ENCODE data around the gene SIM2. TPM values are rescaled to one million over a fixed set of nuclear protein-coding genes. Genes with fewer than 3 reads are reported as not detected.
"Not testable (repeated sequence)": the region's sequence is repeated elsewhere in the genome, so short reads cannot be mapped to it uniquely, and the experiment has no call there.

Gene SIM2, protein sequence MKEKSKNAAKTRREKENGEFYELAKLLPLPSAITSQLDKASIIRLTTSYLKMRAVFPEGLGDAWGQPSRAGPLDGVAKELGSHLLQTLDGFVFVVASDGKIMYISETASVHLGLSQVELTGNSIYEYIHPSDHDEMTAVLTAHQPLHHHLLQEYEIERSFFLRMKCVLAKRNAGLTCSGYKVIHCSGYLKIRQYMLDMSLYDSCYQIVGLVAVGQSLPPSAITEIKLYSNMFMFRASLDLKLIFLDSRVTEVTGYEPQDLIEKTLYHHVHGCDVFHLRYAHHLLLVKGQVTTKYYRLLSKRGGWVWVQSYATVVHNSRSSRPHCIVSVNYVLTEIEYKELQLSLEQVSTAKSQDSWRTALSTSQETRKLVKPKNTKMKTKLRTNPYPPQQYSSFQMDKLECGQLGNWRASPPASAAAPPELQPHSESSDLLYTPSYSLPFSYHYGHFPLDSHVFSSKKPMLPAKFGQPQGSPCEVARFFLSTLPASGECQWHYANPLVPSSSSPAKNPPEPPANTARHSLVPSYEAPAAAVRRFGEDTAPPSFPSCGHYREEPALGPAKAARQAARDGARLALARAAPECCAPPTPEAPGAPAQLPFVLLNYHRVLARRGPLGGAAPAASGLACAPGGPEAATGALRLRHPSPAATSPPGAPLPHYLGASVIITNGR
- 10 to 100 TPM in 3 of 4 donors, under 1 TPM in 1; 1.00 to 28.7 (median 24.4) TPM for polyA plus RNA-seq (ENCODE audit: insufficient read length in 4 of 4)

DNA sequence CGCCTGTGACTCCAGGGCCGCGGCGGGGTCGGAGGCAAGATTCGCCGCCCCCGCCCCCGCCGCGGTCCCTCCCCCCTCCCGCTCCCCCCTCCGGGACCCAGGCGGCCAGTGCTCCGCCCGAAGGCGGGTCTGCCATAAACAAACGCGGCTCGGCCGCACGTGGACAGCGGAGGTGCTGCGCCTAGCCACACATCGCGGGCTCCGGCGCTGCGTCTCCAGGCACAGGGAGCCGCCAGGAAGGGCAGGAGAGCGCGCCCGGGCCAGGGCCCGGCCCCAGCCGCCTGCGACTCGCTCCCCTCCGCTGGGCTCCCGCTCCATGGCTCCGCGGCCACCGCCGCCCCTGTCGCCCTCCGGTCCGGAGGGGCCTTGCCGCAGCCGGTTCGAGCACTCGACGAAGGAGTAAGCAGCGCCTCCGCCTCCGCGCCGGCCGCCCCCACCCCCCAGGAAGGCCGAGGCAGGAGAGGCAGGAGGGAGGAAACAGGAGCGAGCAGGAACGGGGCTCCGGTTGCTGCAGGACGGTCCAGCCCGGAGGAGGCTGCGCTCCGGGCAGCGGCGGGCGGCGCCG is at the start of gene SIM2:
SIM2 (plus strand) TSS at position 135 of the 565 bp plus-strand sequence. CDS start 632 bp downstream, outside the sequence.
- no peak for DNase-seq (ENCODE audit: low read depth in 4 of 4, low spot score in 3 of 4)

DNA sequence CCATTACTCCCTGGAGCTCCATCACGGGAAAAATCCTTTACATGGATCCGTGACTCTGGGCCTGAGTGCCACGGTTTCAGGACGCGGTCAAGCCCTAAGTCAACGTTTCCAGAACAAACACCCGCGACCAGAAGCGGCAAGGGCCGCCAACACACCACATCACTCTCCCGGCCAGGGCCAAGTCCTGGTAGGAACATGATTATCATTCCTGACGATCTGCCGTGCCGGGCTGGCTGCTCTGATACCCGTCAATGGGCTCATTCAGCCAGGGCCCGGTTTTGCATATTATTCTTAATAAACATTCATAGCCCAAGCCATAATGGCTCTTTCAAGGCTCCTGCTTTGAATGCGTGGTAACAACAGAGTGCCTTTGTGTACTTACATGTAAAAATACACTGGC is 44.6 kb upstream of the SIM2 start:
- no peak for DNase-seq (ENCODE audit: low read depth in 4 of 4, low spot score in 3 of 4)

DNA sequence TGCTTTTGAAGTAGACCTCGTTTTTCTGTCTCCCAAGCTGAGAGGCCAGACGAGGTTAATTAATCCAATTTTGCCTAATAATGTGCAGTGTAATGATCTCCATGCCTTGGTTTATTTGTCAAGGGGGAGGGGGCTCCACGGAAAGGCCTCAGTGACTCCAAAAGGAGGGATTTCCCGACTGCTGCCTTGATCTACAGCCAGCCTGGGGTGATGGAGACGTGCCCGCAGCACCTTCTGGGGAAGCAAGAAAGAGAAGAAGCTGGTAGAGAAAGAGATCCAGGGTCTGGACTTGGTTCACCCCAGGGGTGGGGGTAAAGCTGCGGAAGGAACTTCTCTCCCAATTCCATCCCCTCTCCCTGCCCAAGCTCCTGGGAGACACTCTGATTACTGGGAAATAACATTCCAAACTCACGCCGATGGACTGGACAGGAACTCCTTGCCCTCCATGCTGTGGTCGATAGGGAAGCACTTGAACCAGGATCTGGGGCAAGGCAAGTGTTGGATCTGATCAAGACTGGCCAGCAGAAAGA is 44.1 kb upstream of the SIM2 start:
- no peak for DNase-seq (ENCODE audit: low read depth in 4 of 4, low spot score in 3 of 4)

DNA sequence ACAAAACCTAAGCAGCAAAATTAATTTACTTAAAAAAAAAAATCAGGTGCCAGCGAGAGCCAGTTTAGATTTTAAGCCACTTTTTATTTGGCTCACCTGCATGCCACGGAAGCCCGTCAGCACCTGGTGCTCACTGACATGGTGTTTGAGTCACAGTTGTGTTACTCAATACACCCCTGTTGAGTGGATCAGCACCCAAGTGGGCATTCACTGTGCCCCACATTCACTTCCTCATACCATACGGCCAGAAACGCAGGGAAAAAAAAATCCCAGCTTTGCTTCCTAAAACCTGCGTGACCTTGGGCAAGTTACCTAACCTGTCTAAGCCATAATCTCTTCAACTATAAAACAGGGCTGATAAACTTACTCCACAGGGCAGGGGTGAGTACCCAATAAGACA is 42.8 kb upstream of the SIM2 start:
- DNase-seq (ENCODE audit: low read depth in 4 of 4, low spot score in 3 of 4), result no peak

DNA sequence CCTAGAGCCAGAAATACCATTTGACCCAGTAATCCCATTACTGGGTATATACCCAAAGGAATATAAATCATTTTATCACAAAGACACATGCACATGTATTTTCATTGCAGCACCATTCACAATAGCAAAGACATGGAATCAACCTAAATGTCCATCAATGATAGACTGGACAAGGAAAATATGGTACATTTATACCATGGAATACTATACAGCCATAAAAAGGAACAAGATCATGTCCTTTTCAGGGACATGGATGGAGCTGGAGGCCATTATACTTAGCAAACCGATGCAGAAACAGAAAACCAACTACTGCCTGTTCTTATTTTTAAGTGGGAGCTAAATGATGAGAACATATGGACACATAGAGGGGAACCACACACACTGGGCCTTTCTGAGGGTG is 41.6 kb upstream of the SIM2 start:
- DNase-seq (ENCODE audit: low read depth in 4 of 4, low spot score in 3 of 4), result not testable (repeated sequence)

DNA sequence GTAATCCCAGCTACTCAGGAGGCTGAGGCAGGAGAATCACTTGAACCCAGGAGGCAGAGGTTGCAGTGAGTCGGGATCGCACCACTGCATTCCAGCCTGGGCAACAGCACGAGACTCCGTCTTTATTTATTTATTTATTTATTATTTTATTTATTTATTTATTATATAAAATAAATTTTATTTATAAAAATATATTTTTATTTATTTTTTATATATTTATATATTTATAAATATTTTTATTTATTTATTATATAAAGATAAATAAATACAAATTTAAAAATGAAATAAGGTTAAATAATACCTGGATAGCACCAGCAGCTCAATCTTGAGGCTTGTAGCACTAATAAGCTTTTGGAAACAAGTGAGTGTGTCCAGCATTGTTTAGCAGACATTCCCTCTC is 40.9 kb upstream of the SIM2 start:
- DNase-seq (ENCODE audit: low read depth in 4 of 4, low spot score in 3 of 4), result no peak

DNA sequence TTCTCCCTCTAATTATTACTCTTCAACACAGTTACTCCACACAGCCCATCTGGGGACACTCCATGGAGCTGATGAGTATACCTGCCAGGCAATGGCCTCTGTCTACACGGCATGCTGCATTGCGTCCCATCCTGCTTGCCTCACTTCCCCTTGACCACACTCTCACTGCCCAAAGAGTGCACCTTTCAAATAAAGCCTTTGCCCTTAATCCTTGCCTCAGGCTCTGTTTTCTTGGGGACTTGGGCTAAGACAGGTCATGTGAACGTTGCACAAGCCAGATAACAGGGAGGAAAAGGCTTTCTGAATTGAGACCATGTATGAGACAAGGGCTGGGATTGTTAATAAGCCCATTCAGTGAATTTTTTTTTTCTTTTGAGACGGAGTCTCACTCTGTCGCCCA is 40.0 kb upstream of the SIM2 start:
- DNase-seq (ENCODE audit: low read depth in 4 of 4, low spot score in 3 of 4), result no peak

DNA sequence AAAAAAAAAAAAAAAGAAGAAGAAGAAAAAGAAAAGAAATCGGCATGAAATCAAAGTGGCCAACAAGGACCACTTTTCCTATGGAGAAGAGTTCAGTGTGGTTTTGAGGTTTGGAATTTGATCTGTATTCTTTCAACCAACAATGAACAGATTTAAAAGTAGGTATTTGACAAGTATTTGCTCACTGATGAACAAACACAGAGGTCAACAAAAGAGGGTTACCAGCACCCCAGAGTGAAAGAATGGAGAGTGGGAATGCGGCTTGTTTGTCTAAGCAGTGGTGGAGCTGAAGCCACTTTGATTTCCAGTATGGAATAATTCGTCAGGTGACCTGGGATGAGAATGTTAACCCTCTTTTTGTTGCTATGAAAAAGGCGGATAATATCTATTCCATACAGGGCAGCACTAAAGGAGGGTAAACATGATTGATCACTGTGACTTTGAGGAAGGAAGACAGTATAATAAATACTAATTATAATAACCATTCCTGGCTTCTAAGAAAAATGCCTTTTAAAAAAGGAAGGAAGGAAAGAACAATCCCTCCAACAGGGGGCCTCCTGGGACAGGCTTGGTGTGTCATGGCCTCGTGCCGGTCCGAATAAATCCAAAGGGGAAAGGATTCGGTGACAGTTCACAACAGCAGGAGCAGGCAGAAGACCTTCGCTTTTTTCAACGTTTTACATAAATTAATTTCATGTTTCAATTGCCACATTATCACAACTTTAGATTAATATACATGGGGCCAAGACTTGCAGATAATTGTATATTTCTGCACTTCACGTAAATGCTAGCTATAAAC is 37.2 kb upstream of the SIM2 start:
- no peak for DNase-seq (ENCODE audit: low read depth in 4 of 4, low spot score in 3 of 4)

DNA sequence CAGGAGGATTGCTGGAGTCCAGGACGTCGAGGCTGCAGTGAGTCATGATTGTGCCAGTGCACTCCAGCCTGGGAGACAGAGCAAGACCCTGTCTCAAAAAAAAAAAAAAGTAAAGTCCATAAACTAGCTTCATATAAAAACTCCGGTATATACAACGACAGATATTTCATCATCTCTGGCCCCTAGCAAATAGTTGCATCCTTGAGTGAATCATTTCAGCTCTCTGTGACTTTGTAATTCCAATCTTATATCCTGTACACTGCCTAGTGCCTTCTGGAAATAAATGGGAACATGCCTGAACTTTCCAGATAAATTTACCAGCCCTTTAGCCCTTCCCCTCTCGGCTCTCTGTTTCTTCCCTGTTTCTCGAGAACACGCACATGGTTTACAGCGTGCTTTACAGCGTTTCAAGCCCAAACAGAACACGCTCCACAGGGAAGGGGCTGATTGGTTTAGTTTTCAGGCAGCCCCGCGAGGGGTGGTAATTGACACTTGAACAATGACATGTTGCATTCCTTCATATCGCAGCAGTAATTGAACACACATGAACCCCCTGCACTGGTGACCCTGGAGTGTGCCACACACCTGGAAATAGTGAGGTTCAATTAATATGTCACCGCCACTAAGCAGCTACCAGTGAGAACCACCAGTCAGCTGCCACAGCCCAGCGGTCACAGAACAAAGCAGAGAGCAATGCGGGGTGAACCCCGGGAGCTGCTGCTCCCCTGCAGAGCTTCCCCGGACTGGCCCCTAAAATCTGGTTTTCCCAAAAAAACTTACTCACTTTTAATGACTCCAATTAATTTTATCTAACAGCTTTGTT is 35.7 kb upstream of the SIM2 start:
- no peak for DNase-seq (ENCODE audit: low read depth in 4 of 4, low spot score in 3 of 4)

DNA sequence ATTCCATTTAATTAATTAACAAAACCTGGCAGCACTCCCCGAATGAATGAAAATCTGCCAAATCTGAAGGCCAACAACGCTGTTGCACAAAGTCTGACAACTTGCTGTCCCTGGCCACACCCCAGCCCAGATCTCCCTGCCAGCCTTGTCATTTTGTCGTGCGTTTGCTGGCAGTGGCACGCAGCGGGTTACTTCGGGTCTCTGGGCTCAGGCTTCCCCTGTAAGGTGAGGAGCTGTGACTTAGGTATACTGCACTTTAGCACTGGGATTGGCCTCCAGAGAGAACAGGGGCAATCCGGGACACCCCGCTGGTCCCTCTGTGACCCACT is 34.3 kb upstream of the SIM2 start:
- no peak for DNase-seq (ENCODE audit: low read depth in 4 of 4, low spot score in 3 of 4)

DNA sequence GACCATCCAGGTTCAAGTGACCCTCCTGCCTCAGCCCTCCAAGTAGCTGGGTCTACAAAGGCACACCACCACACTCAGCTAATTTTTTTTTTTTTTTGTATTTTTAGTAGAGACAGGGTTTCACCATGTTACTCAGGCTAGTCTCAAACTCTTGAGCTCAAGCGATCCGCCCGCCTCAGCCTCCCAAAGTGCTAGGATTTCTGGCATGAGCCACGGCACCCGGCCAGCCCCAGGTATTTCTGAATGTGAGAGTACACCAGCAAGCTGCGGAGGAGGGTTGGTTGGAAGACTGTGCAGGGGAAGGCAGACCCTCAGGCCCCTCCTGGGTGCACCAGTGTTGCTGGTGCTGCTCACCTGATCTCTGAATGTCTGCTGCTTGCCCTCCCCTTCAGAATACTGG is 33.1 kb upstream of the SIM2 start:
- no peak for DNase-seq (ENCODE audit: low read depth in 4 of 4, low spot score in 3 of 4)

DNA sequence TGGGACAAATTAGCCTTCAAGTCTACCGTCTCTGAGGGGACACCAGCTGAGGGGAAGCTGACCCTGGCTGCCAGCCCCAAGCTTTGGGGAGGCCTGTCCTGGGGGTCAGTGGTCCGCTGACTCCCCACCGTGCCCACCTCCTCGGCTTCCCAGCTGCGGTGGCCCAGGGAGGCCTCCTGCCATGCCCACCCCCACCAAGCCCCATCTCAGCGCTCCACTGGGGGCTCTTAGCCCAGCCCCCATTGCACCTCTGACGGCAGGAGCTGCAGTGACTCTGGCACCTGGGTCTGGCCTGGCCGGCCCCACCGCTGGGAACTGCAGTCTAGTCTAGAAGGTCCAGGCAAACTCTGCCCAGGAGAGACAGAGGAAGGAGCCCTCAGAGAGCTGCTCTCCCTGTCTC is 30.2 kb upstream of the SIM2 start:
- no peak for DNase-seq (ENCODE audit: low read depth in 4 of 4, low spot score in 3 of 4)

DNA sequence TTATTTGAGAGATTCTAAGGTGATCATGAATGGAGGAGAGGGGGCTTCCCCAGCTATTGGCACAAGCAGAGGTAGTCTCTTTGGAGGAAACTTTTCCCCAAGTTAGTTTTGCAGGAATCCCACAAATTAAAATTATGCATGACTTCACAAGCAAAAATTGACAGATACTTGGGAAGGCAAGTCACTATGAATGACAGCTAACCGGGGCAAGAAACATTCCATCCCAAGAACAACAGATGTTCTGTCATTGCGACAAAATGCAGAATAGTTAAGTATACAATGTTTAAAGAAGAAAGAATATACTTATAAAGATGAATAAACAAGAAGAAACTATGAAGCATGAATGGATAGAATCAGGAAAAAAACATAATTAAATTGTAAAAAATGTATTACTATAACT is 27.1 kb upstream of the SIM2 start:
- DNase-seq (ENCODE audit: low read depth in 4 of 4, low spot score in 3 of 4), result no peak

DNA sequence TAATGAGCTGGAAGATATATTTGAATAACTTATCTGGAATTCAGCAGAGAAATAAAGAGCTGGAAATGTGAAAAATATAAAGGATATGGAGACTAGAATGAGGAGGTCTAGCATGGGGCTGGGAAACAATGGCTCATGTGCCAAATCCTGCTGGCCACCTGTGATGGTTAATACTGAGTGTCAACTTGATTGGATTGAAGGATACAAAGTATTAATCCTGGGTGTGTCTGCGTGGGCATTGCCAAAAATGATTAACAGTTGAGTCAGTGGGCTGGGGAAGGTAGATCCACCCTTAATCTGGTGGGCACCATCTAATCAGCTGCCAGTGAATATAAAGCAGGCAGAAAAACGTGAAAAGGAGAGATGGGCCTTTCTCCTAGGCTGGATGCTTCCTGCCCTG is 26.6 kb upstream of the SIM2 start:
- not testable (repeated sequence) for DNase-seq (ENCODE audit: low read depth in 4 of 4, low spot score in 3 of 4)

DNA sequence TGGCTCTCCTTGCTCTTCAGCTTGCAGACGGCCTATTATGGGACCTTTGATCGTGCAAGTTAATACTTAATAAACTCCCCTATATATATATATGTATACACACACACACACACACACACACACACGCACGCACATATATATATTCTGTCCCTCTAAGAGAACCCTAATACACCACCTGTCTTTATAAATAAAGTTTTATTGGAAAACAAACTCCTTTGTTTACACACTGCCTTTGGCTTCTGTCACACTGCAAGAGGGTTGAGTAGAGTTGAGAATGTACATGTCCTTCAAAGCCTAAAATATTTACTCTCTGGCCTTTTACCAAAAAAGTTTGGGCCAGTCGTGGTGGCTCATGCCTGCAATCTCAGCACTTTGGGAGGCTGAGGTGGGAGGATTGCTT is 26.2 kb upstream of the SIM2 start:
- no peak for DNase-seq (ENCODE audit: low read depth in 4 of 4, low spot score in 3 of 4)

DNA sequence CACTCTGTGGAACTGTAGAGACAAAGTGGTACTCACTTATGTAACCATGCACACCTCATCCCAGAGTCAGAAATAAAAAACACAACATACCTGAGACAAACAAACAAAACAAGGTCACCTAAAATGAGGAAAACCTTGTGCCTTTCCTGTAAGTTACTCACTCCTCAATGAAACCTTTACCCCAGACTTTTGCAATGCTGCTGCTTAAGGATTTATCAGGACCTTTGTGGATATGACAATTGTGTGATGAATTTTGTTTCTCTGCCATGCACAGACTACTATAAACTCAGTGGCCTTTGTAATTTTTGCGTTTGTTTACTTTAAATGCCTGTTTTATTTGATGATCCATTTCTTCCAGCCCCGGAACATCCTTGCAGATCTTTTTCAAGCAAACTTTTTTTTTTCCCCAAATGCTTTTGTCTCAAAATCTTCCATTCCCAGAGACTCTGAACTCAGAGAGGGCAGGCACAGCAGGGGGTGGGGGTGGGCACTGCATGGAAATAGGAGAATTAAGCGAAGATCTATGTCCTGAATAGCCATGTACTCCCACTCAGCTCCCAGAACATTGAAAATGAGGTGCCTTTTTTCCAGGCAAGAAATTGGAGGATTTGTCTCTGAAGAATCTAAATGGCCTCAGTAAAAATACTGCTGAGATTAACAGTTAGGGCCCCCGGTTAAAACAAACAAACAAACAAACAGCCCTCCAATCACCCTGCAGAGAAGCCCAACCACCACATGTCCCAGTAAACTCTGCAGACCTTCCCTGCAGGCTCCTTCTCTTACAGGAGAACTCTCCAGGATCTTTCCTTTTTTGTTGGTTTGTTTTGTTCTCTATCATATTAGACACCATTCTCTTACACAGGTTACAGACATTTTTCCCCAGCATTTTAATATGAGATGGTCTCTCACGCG is 22.6 kb upstream of the SIM2 start:
- DNase-seq (ENCODE audit: low read depth in 4 of 4, low spot score in 3 of 4), result no peak

DNA sequence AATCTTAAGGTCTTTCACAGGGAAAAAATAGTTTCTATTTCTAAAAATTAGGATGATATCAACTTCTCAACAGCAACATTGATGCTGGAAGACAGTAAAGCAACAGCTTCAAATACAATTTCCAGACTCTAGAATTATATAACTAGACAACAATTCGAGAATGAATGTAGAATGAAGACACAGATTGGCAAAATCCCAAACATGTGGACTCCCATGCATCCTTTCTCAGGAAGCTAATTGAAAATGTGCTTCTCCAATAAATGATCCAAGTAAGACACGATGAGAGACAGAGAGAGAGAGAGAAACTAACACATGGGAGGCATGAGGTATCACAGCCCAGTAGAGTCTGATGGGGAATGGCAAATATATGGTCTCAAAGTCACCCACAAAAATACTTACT is 21.5 kb upstream of the SIM2 start:
- no peak for DNase-seq (ENCODE audit: low read depth in 4 of 4, low spot score in 3 of 4)

DNA sequence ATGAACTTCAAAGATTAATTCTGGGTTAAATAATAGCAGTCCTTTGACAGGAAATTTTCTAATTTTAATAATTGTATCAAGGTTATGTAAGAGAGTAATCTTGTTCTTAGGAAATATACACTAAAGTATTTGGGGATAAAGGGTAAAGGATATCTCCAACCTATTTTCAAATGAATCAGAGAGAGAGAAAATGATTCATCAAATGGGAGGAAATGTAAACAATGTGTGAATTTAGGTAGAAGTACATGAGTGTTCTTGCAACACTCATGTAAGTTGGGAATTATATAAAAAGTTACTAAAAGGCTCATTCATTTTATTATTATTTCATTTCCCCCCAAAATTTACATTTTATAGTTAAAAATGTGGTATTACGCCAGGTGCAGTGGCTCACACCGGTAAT is 20.4 kb upstream of the SIM2 start:
- DNase-seq (ENCODE audit: low read depth in 4 of 4, low spot score in 3 of 4), result no peak

DNA sequence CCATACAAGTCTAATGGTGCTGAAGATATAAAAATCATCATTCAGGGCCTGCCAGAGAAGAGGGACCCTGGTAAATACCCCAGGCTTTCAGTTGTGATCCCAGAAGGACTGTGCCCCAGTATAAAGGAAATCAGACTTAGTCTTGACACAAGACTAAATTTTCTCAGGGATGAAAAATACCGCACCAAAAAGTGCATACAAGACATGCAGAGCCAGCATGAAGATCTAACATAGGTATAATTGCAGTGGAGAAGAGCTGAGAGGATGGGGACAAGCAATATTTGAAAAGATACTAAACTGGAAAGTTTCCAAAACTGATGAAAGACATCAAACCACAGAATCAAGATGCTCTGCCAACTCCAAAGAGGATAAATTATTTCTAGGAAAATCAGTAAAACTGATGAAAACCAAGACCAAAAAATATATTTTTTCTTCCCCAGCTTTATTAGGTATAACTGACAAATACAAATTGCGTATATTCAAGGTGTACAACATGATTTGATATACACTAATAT is 17.7 kb upstream of the SIM2 start:
- no peak for DNase-seq (ENCODE audit: low read depth in 4 of 4, low spot score in 3 of 4)

Data from left renal pelvis (tissue), 4 donors.